ENCODE data around the gene BRCC3.

BRCC3 gene

DNA sequence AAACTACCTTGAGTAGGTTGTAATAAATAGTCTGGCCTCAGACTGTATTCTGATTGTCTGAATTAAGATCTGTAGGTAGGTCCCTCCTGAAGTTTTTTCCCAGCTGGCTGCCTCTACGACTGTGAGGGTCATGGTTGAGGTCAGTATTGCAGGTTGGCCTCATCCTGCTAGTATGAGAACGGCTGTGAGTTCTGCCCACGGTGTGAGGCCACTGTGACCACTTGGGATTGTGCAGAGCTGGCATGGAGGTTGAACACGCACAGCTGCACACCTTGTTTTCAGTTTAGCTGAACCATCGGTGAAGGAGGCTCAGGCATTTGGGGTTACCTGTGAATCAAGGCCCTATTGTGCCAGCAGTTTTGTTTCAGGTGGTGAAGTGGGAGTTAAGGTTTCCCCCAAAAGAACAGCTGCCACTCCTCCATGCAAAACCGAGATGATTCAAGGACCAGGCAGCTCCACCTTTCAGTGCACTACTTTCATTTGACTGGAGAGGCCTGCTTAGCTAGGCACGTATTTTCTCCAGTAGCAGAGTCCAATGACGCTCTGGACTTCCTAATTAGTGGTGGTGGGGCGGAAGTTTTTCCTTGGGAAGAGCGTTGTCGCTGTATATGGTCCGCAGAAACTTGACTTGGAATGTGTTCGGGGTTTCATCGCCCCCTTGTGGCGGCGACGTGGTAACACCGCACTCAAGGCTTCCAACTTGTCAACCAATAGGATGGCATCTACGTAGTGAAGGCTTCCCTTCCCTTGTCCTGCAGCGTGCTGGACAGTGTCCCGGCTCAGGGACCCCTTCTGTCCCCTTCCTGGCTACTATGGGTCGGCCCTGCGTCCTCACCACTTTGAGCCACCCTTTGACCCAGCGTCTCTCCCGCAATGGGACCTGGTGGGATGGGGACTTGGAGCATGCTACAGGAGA, 14.2 kb upstream of the BRCC3 start:
- peak in 1 of 2 donors; percentile 21 for DNase-seq (ENCODE audit: low read depth in 2 of 2)

DNA sequence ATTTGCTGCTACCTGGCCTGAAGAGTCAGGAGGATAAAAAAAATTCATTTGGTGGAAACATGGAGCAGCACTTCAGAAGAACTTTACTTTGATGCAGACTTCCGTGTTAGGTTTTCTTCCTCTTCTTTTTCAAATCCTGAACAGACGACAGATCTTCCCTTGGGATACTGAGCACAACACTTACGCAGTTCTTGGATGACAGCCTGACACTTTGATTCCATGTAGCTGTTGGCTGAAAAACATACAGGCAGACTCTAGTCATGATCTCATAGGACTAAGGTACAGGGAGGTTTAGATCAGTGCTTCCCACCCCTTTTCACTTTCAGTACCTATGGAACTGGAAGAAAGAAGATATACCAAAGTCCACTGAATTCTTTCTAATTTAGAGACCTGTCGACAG, 9.5 kb upstream of the BRCC3 start:
- no peak for DNase-seq (ENCODE audit: low read depth in 2 of 2)

DNA sequence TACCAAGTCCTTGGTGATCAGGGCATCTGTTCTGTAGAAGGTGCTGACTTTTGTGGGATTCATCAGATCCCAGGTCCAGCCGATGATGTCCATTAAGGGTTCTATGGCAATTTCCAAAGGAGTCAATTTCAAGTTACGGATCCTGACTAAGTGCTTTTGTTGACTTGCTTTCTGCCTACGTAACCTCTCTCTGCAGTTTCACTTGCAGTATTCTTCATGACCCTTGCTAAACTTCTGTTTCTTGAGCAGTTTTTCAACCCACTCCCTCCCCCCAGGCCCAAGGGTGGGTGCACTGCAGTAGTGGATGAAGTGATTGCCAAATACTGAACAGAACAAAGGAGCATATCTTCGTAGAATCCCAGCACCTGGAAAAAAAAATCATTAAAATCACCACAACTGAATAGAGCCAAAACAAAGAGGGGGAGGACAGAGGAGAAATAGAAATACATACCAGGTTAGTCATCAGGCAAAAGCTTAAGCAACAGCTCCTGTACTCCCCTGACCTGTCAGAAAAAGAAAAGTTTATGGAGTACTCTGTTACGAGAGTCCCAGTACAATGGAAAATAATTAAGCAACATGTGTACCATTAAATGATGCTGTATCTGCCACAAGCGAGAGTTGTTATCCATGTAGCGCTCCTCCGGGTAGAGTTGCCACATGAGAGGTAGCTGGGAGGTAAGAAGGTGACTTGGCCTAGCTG, 6.1 kb upstream of the BRCC3 start:
- DNase-seq (ENCODE audit: low read depth in 2 of 2): no peak

DNA sequence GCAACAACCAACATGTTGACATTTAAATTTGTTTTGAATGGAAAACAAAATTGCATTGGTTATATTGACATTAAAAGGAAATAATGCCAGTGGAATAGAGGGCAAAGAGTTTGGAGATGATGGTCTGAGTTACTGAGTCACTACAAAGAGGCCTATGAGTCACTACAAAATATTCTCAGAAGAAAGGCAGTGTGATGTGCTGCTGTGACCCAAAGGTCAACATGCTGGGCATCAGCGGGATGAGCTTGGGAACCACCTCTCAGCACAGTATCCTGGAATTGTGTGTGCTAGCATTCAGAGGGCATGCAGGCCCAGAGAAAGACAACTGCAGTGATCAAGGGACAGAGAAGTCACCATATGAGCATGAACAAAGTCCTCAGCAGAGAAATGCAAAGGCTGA, 3.1 kb upstream of the BRCC3 start:
- no peak for DNase-seq (ENCODE audit: low read depth in 2 of 2)

DNA sequence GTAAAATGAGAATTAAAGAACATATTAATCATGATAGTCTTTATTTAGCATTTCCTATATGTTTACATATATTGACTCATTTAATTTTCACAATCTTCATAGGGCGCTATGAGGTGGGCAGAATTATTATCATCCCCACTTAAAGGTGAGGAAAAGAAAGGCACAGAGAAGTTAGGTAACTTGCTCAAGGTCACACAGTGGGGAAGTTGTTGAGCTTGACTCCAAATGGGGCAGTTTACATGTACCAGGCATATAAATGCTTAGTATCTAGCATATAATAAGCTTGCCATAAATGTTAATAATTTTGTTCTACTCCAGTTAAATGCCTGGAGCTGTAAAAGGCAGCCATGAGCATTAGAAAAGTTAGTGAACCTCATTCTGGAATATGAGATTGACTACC, 1.9 kb upstream of the BRCC3 start:
- no peak for DNase-seq (ENCODE audit: low read depth in 2 of 2)

DNA sequence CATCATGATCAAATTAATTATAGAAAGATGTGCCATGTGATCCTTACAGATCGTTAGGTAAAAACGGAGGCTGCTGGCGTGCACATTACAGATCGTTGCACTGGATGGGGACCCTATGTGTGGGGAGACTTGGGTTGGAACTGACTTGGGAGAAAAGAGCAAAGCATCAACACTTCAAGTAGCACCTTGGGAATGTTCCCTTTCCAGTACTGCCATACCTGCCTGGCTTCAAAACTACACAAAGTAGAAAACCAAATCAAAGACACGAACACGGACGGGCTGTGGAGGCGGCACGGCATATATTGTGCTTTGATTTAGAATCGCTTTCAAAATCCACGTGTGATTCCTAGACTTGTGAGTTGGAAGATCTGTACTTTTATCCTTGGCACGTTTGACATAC, 1.3 kb upstream of the BRCC3 start:
- no peak for DNase-seq (ENCODE audit: low read depth in 2 of 2)

DNA sequence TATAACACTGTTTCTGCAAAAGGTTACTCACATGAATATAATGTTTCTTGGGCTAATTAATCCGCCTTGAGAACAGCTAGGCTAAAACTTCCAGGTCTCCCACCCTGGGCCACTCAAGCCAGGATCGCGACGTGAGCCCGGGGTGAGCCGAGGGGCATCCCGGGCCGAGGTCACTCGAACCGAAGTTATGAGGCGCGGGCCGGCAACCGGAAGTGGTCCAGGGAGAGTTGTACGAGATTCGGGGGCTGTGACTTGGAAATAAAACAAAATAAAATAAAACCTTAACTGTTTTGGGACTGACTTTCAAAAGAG, 689 bp upstream of the BRCC3 start:
- DNase-seq (ENCODE audit: low read depth in 2 of 2): no peak

DNA sequence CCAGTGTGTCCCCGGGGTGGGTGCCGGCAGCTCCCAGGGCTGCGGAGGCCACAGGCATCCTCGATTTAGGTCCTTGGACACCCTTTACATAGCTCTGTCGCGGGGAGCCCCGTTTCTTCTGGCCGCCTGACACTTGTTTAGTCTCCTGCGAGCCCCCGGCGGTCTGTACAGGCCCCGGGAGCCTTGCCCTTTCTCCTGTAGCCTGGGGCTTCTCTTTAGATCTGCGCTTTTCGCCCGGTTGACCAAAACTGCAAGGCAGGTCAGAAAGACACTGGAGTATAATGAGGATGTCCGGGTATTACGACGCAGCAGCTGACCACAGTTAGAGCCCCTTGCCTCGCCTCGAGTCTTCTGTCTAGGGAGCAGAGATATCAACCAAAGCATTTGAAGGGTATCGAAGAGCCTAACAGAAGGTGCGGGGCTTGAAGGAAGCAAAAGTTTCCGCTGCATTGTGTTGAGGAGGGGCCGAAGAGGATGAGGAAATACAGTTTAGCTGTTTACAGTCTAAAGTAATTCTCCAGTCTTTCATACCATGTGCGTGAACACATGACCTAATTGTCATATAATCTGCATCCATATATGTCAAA, 479 bp downstream of the BRCC3 start:
- no peak for DNase-seq (ENCODE audit: low read depth in 2 of 2)

DNA sequence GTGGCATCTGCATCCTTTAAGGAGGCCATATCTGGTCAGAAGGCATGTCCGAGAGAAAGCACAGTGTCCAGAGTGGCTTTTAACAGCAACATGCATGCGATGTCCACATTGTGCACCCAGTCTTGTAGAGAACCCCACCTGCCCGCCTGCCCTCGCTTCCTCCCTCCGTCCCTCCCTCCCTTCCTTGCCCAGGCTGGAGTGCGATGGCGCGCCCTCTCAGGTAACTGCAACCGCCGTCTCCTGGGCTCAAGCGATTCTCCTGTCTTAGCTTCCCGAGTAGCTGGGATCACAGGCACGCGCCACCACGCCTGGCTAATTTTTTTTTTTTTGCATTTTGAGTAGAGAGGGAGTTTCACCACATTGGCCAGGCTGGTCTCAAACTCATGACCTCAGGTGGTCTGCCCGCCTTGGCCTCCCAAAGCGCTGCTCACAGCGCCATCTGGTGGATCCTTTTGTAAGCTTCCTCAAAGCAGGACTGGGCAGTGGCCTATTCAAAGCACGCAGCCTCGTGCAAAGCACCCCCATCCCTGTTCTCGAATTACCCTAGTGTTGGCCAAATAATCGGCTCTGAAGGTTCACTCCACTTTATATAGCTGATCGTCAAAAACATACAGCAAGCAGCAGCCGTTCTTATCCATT, 15.0 kb downstream of the BRCC3 start:
- DNase-seq (ENCODE audit: low read depth in 2 of 2): peak in 1 of 2 donors; percentile 12

DNA sequence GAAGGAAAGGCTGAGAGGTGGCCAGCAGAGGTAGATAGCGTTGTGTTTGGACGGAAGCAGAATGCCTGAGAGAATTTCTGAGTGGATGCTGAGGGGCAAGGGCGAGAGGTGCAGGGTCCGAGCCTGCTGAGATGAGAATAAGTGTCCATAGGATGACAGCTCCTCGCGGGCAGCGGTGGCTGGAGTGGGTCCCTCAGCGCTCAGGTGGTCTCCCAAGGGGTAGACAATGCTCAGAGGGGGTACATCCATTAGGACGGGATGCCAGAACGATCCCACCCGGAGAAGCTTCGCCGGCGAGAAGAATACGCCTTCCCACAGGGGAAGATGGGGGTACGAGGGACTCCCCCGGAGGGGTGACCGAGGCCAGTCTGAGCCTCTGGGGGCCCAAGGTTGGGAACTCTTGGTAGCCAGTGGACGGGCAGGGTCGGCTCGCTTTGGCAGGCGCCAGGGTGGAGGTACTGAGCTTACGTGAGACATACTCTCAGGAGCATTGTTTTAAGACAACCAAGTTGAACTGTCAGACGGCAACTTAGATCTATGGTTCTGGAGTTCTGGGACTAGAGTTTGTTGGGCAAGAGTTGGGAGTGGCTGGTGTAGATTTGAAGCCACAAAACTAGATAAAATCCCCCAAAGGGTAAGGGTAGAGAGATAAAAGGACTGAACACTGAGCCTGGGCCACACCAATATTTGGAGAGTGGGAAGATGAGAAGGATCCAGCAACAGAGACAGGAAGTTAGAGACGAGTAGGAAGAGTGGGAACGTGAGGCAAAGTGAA, 15.8 kb downstream of the BRCC3 start:
- no peak for DNase-seq (ENCODE audit: low read depth in 2 of 2)

DNA sequence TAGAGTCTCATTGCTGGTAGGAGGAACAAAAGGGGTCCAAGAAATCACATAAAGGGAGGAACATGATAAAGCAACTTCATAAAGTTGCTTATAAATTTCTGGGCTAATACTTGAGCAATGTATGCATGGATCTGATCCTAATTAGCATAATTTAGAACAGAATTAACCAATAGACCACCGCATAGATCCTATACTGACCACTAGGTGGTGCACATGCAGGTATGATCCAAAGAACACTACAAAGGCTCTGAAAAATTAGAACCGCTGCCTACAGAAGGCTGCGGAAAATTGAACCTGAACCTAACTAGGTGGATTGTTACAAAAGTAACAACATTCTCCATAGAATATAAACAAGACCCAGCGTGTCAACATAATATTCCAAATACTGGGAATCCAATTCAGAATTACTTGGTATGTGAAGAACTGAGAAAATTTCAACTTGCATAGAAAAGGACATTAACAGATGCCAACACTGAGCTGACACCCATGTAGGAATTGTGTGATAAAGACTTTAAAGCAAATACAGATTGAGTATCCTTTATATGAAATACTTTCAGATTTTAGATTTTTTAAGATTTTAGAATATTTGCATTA, 23.3 kb downstream of the BRCC3 start:
- no peak for DNase-seq (ENCODE audit: low read depth in 2 of 2)

DNA sequence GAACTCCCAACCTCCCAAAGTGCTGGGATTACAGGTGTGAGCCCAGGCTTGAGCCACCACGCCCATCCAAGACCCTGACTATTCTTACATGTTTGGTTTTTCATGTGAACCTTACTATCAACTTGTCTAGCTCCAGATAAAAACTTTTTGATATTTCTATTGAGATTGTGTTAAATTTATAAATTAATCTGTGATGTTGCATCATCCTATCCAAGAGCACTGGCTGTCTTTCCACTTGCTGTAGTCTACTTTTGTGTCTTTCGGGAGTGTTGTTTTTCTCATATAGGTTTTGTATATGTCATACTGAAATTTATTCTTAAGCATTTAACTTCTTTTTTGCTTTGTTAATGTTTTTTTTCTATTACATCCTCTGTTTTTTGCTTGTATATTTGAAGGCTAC, 34.6 kb downstream of the BRCC3 start:
- no peak for DNase-seq (ENCODE audit: low read depth in 2 of 2)

DNA sequence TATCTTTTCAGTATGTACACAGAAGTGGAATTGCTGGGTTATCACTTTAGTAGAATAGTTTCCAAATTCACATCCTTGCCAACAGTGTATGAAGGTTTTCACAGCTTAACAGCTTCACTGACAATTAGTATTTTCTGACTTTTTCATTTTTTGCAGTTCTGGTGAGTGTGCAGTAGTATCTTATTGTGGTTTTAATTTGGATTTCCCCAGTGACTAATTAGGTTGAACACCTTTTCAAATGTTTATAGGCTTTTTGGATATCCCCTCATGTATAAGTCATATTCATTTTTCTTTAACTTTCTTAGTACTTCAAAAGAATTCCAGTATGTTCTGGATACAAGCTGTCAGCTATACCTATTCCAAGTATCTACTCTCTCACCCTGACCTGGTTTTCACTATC, 37.1 kb downstream of the BRCC3 start:
- DNase-seq (ENCODE audit: low read depth in 2 of 2): no peak

DNA sequence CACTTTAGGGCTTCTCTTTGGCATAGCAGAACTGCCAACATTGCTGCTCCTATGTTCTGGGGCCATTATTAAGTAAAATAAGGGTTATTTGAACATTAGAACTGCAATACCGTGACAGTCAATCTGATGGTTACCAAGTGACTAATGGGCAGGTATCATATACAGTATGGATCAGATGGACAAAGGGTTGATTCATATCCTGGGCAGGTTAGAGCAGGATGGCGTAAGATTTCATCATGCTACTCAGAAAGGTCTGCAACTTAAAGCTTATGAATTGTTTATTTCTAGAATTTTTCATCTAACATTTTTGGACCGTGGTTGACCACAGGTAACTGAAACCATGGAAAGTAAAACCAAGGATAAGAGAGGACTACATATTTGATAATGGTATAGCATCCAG, 40.9 kb downstream of the BRCC3 start:
- DNase-seq (ENCODE audit: low read depth in 2 of 2): no peak

DNA sequence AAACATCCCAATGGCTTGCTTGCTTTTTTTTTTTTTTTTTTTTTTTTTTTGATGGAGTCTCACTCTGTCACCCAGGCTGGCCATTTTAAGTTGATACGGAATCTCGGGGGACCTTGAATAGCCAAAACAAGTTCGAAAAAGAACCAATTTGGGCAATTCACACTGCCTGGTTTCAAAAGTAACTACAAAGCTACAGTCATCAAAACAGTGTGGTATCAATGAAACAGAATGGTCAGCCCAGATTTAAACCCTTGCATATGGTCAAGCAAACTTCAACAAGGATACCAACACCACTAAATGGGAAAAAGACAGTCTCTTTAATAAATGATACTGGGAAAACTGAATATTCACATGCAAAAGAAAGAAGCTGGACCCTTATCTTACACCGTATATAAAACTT, 41.8 kb downstream of the BRCC3 start:
- DNase-seq (ENCODE audit: low read depth in 2 of 2): no peak

DNA sequence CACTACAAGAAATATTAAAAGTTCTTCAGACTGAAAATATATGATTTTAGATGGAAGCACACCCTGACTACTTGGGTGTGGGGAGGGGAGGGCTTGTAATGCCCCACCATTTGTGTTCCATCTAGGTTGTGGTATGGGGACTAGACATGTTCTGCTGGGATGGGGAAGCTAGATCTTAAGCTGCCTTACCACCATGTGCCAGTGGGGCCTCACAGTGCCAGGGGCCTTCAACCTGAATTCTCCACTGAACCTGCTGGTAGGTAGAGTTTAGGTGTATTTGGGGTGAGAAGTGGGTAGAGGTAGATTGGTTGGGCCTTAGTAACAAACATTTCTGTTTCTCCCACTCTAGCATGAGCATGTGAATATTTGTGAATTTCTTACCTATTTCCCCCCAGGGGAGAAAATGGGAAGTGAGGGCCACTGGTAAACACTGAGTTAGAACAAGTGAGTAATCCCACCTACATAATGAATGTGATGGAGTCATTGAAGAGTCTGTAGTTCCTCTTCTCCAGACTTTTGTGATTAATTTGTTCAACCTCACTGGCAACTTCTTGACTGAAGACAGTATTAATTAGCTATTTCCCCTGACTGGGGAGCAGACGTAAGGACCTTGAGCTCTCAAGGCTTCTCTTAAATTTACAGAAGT, 44.0 kb downstream of the BRCC3 start:
- no peak for DNase-seq (ENCODE audit: low read depth in 2 of 2)

DNA sequence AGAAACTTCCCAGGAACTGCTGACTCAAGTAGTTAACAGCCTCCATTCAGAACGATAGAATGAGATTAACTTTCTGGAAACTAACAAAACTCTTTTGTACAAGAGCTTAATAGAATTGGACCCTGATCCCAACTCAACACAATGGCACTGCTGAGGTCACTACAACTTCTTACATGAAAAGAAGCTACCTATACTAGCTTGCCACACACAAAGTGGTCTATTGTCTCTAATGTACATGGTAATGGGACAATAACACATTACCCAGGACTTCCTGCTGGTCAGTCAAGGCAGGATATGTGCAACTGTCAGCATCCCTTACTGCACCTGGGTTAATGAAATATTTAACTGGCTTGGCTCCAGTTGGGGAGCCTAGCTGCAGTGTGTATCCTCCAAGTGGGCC, 56.2 kb downstream of the BRCC3 start:
- DNase-seq (ENCODE audit: low read depth in 2 of 2): no peak

DNA sequence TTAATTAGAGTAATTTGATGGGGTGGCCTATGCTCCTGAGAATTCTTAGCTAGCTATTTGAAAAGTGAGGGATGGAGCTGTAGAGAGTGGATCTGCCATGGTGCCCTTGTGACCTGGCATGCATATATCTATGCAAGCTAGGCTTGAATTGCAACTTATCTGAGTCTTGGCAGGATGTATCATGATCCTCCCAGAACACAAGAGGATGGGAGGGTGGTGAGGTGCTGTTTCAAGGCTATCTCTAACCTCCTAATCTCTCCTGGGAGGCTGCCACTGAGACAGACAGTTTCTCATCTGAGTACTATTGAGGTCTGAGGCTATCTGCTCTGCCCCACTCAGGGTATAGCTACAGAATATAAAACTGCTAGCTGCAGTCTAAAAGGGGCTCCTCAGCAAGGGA, 56.6 kb downstream of the BRCC3 start:
- DNase-seq (ENCODE audit: low read depth in 2 of 2): no peak

DNA sequence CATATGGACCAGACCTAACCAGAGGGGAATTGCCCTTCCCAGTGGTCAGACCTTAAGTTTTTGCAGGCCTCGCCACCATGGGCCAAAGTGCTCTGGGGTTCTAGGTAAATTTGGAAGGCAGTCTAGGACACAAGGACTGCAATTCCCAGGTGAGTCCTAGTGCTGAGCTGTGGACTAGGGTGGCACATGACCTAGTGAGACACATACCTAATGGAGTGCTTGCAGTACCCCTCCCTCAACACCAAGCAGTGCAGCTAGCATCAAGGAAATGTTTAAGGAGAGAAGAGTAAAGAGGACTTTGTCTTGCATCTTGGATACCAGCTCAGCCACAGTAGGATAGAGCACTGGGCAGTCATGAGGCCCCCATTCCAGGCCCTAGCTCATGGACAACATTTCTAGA, 60.8 kb downstream of the BRCC3 start:
- DNase-seq (ENCODE audit: low read depth in 2 of 2): no peak

DNA sequence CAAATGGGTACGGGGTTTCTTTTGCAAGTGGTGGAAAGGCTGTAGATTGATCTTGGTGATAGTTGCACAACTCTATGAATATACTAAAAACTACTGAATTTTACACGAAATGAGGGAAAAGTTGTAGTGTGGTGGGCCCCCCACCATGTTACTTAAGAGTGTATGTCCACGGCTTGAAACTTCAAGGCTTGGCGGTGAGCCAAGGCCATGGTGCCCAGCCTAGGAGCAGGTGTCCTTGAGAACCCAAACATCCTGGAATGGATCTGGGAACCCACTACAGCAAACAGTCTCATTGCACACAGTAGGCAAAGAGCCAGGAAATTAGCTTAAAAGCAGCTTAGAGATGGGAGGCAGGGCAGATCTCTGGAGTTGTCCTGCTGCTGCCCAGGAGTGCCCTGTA, 62.9 kb downstream of the BRCC3 start:
- DNase-seq (ENCODE audit: low read depth in 2 of 2): no peak

DNA sequence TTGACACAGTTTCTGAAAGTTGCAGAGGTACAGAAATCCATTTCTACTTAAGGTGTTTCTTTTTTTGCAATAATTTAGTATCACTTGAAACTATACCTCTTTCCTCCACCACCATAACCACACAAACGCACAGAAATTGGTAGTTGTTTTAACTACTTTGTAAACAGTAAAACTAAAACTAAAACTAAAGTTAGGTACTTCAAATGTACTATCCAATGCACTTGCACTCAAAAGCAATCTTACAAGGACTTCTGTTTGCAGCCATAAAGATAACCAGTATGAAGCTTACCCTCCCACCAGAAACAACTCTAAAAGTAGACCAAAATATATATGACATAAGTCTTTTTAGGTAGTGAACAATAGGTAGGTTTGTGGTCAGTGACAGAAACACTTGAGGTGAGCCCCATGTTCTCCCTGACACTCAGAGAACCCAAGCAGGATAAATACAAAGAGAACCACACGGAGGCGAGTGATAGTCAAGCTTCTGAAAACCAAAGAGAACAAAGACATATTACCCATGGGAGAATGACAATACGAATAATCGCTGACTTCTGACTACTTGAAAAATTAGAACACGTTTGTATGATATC, 72.7 kb downstream of the BRCC3 start:
- no peak for DNase-seq (ENCODE audit: low read depth in 2 of 2)
